Smooth muscle cell (in vitro differentiated cells): ENCODE results near the gene RNF38. TPM values are rescaled to one million over a fixed set of nuclear protein-coding genes. Genes with fewer than 3 reads are reported as not detected.

ENCODE experiments used
- DNase-seq: peaks from one replicate; lab custom pipeline; 2025; ENCODE audit not compliant: unreplicated experiment; lab: John Stamatoyannopoulos, UW
- H2AFZ ChIP-seq: fragments of 200-600 bp; sonication (generic); 2 replicates; pipeline ENCODE4 v1.6.0; 2016; ENCODE audit warnings: antibody characterized with exemption, low read depth, mild to moderate bottlenecking
- H3F3A ChIP-seq: fragments of 200-600 bp; sonication (generic); 2 replicates; pipeline ENCODE4 v1.6.0; 2017; ENCODE audit warnings: antibody characterized with exemption, low read depth
- H3K27ac ChIP-seq: fragments of 200-600 bp; sonication (generic); 2 replicates; pipeline ENCODE4 v1.5.1; 2016; ENCODE audit warnings: low read depth, mild to moderate bottlenecking
- H3K27me3 ChIP-seq: fragments of 200-600 bp; sonication (generic); 2 replicates; pipeline ENCODE4 v1.6.1; 2016; ENCODE audit warnings: low read depth, mild to moderate bottlenecking
- H3K36me3 ChIP-seq: fragments of 200-600 bp; sonication (generic); 2 replicates; pipeline ENCODE4 v1.5.1; 2016; ENCODE audit warnings: low read depth
- H3K4me1 ChIP-seq: fragments of 200-600 bp; sonication (generic); 2 replicates; pipeline ENCODE4 v1.5.1; 2016; ENCODE audit warnings: low read depth
- H3K4me2 ChIP-seq: fragments of 200-600 bp; sonication (generic); 2 replicates; pipeline ENCODE4 v1.6.0; 2016; ENCODE audit warnings: mild to moderate bottlenecking
- H3K4me3 ChIP-seq: fragments of 200-600 bp; sonication (generic); 2 replicates; pipeline ENCODE4 v1.5.1; 2016; ENCODE audit warnings: mild to moderate bottlenecking
- H3K79me2 ChIP-seq: fragments of 200-600 bp; sonication (generic); 2 replicates; pipeline ENCODE4 v1.6.0; 2016; ENCODE audit warnings: low read depth, mild to moderate bottlenecking
- H3K9ac ChIP-seq: fragments of 200-600 bp; sonication (generic); 2 replicates; pipeline ENCODE4 v1.6.0; 2016; ENCODE audit warnings: low read depth
- H3K9me3 ChIP-seq: fragments of 200-600 bp; sonication (generic); replicated peaks from 2 replicates; pipeline ENCODE4 v1.5.1; 2016; ENCODE audit warnings: low read depth
- H4K20me1 ChIP-seq: fragments of 200-600 bp; sonication (generic); 2 replicates; pipeline ENCODE4 v1.6.0; 2016; ENCODE audit warnings: low read depth
- CTCF ChIP-seq: fragments of 200-600 bp; sonication (generic); IDR thresholded peaks from 2 replicates; pipeline ENCODE4 v1.5.1; 2017; ENCODE audit warnings: borderline replicate concordance, mild to moderate bottlenecking, antibody characterized with exemption; ENCODE audit not compliant: insufficient read depth, poor library complexity, severe bottlenecking
- WGBS: methylation state at CpG from one replicate; pipeline ENCODE4 v1.1.7; 2016; ENCODE audit warnings: low lambda C conversion rate; 5-methylcytosine and 5-hydroxymethylcytosine counted together
- polyA plus RNA-seq: library from polyadenylated mRNA; unstranded; fragments of >200 nt; fragmentation: Nextera tagmentation; extraction: Ambion mirVana; gene quantifications from 2 replicates; pipeline ENCODE4 v1.2.1, GENCODE V29; 2016
- total RNA-seq: library from RNA; depleted of rRNA; stranded (reverse); fragments of >200 nt; gene quantifications from 2 replicates; pipeline ENCODE4 v1.2.3, GENCODE V29; 2014

RNF38 gene
- total and polyA plus RNA-seq, 2 experiments from 2014 or later: 10.1 to 27.5 TPM

GRCh38 chr9:36357639-36358038 is 42.4 kb downstream of the RNF38 start:
- Histone ChIP-seq H3K9ac (no peak overlapping the region), H3K4me2 (no peak overlapping the region), H3K4me1 (no peaks in the 10 kb centered on the region), H3K27me3 (no peaks in the 10 kb centered on the region), H3K36me3 (peaks cover 15% of the 10 kb centered on the region), H3F3A (no peaks in the 10 kb centered on the region), H3K27ac (no peak overlapping the region), H3K4me3 (no peak overlapping the region), H2AFZ (no peak overlapping the region), H3K79me2 (peaks cover 24% of the 10 kb centered on the region), H4K20me1 (peaks cover 47% of the 10 kb centered on the region), H3K9me3 (no peaks in the 10 kb centered on the region)
- WGBS: 97% methylated on average over 1 of the region's 1 CpG
- DNase-seq: no peak
- TF ChIP-seq CTCF: no peak

- no peak overlapping the region for H2AFZ ChIP-seq
- TF ChIP-seq CTCF: no peak
- no peak overlapping the region for H3K27ac ChIP-seq
- H3K27me3 ChIP-seq: no peaks in the 10 kb centered on the region
- 97% methylated on average over 3 of the region's 3 CpGs for WGBS
- no peak for DNase-seq
- H3K4me2 ChIP-seq: no peak overlapping the region
- H3K4me1 ChIP-seq: no peaks in the 10 kb centered on the region
- H3K79me2 ChIP-seq: no peaks in the 10 kb centered on the region
- H3F3A ChIP-seq: no peaks in the 10 kb centered on the region
- H3K4me3 ChIP-seq: no peak overlapping the region
- H3K9ac ChIP-seq: no peak overlapping the region
- H3K9me3 ChIP-seq: no peaks in the 10 kb centered on the region
- no peaks in the 10 kb centered on the region for H4K20me1 ChIP-seq
- H3K36me3 ChIP-seq: peaks cover 40% of the 10 kb centered on the region
Observed at GRCh38 chr9:36346569-36346968, 53.5 kb downstream of the RNF38 start.

- Histone ChIP-seq H3F3A (no peaks in the 10 kb centered on the region), H3K4me2 (no peak overlapping the region), H3K79me2 (no peaks in the 10 kb centered on the region), H3K4me1 (no peaks in the 10 kb centered on the region), H3K36me3 (peaks cover 30% of the 10 kb centered on the region), H3K27ac (no peak overlapping the region), H3K4me3 (no peak overlapping the region), H3K9me3 (no peaks in the 10 kb centered on the region), H3K27me3 (no peaks in the 10 kb centered on the region), H4K20me1 (no peaks in the 10 kb centered on the region), H3K9ac (no peak overlapping the region), H2AFZ (no peak overlapping the region)
- WGBS: 87% methylated on average over 6 of the region's 6 CpGs
- TF ChIP-seq CTCF: no peak
- no peak for DNase-seq
Observed at GRCh38 chr9:36345103-36345846, 54.8 kb downstream of the RNF38 start.
